HG02870 (cell line): ENCODE measurements around the gene TANC1.
"Not testable (repeated sequence)": the region's sequence is repeated elsewhere in the genome, so short reads cannot be mapped to it uniquely, and the experiment has no call there.

Source experiments
- ATAC-seq: cut with Tn5 transposase; IDR thresholded peaks from one replicate; pipeline ENCODE4 v1.9.1; 2021; ENCODE audit warnings: mild to moderate bottlenecking, moderate library complexity; ENCODE audit not compliant: unreplicated experiment

The TANC1 gene

DNA sequence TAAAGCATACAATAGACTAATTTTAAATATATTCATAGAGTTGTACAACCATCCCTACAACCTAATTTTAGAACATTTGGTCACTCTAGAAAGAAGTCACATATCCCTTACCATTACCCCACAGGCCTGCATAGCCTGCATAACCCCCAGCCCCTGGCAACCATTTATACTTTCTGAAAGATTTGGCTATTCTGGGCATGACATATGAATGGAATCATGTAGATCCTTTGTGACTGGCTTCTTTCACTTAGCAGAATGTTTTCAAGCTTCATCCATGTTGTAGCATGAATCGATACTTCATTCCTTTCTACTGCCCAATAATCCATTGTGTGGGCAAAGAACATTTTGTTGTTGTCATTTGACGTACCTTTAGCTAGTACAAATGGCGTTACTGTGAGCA lies 166.5 kb downstream of the TANC1 start:
- no peak for ATAC-seq

DNA sequence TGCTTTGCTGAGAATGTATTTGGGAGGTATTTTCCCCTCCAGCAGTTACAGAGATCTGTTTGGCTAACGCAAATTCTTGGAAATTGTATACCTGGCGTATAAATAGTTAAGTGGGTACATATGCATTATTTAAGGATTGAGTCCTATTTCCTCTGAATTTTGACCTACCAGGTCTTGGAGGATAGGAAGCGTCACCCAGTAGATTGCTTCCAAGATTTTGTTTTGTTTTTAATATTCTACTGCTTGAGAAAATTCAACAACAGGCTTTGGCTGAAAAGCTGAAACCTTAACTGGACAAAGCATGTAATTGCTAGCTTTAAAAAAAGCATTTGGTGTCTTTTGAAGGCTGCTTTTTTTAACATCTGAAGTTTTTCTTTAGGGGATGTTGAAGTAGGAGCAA lies 168.0 kb downstream of the TANC1 start:
- ATAC-seq, result no peak

DNA sequence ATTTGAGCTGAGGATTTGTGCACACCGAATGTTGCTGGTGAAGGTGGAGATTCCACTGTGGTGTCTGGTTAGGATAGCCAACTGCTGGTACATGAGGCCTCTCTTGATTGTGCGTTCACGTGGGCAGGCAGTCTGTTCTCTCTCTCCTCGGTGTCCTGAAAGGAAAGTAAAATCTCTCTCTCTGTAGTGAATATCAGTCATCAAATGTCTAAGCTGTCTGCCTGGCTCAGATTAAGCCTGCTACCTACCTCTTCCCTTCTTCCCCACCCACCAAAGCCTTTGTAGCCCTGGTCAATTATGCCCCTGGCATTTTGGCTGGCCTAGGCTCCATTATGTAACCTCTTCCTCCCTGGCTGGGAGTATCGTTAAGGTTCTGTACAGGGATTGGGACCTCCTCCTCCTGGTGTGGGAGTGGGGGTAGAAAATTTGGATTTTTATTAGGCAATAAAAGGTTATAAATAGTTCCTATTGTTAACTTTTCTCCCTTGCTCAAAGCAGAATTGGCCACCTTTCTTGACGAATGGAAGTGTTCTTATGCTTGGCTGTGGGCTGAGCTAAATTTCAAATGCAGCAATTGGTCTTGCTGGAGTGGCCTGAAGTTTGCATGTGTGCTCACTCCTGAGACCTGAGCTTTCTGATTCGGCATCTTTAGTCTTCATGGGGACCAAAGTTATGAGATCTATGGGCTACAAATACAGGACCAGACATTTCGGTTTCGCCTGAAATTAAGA lies 169.2 kb downstream of the TANC1 start:
- ATAC-seq, result no peak

DNA sequence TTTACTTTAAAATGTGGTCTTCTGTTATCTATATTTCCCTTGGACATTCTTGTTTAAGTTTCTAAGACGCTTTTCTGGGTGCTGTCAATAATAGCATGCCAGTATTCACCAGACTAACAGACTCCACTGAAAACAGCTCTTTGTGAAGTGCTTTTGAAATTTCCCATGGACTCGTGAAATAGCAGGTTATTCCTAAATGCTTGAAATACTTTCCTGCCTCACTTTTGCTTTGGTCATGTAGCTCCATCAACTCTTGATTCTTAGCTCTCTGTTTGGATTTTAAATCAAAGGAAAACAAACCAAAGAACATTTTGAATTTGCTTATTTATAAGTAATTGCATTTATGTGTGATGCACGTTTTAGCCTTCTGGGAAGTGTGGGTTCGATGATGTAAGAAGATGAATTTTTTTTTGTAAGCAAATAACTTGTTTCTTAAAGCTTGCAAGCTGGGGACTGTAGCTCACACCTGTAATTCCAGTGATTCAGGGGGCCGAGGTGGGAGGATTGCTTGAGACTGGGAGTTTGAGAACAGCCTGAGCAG lies 170.3 kb downstream of the TANC1 start:
- ATAC-seq, result no peak

DNA sequence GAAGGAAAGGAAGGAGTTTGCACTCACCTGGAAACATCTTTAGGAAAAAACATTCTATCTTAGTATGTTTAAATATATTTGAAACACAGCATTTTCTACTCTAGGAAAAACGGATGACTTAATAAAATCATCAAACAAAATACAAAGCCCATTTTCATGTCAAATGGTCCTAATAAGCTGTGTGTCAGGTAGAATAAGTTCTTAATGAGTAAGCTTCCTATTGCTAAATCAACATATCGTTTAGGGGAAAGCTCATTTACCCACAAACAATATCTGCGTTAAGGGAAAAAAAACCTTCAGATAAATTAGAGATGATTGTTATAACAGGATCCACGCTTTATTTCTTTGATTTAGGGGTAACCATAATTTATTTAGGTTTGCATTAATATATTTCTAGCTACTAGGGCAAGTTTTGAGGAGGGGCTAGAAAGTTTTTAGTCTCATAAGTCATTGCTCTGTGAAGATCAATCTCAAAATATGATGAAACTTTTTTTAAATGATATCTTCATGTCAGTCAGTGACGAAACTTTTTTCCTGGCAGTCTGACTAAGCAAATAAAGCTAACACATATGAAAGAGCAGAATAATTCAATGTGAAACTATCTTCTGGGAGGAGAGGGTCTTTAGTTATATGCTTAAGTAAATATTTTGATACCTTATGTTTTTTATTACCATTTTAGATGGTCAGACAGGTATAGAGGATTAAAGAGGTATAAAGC lies 170.9 kb downstream of the TANC1 start:
- no peak for ATAC-seq

DNA sequence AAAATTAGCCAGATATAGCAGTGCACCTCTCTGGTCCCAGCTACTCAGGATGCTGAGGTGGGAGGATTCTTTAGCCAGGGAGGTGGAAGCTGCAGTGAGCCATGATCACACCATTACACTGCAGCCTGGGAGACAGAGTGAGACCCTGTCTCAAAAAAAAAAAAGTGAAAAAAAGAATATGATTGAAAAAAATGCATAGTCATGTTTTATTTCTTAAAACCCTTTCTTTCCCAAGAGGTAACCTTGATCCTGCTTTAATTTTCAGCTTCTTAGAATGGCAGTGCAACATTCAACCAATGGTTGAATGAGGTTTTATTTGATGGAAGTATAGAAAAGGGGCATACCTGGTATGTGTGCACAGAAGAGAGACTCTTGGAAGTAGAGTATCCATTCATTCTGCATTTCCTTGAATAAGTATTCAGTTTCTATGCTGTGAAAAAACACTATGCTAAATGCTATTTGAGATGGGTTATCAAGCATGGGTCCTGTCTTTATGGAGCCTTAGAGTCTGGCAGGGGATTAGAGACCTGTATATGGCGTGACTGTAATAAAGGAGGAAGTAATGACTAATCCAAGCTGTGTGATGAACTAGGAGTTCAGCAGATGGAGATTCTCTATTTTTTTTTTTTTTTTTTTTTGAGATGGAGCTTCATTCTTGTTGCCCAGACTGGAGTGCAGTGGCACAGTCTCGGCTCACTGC lies 171.8 kb downstream of the TANC1 start:
- ATAC-seq, result no peak

DNA sequence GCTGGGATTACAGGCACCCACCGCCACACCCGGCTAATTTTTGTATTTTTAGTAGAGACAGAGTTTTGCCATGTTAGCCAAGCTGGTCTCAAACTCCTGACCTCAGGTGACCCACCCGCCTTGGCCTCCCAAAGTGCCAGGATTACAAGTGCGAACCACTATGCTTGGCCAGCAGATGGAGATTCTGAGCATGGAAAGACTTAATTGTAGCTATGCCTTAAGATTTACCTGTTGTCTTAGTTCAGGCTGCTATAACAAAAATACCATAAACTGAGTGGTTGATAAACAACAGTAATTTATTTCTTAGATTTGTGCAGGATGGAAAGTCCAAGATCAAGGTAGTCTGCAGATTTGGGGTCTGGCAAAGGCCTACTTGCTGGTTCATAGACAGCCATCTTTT lies 172.4 kb downstream of the TANC1 start:
- not testable (repeated sequence) for ATAC-seq

DNA sequence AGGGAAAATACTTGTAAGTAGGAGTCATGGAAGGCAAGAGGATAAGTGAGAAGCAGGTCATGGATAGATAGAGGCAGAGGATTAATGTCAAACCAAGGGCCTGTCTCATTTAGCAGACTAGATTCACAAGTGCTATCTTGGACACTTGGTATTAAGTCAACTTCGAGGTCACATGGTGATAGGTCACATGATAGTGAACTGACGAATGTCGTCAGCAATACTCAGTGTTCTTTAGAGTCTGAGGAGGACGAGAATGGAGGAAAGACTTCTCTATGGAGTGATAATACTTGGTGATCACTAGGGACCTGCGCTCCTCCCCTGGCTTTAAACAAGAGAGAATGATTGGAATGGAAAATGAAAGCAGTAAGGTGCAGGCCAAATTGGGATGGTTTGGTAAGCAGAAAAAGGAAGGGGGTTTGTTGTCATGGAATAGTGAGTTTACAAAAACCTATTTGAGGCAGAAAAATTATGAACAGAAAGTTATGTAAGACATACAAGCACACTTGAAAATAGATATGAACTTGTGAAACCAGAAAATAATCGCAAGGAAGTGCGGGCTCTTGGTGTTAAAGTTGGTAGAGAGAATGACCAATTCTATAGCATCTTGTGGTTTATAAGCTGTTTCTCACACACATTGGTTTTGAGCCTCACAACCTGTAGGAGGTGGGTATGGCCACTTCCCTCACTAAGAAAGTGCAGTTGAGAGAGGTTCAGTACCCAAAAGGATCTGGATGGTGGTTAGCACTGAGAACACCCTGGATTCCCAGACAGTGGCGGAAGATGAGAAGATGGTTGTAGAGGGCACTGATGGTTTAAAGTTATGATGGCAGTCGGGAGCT lies 176.6 kb downstream of the TANC1 start:
- ATAC-seq, result no peak

DNA sequence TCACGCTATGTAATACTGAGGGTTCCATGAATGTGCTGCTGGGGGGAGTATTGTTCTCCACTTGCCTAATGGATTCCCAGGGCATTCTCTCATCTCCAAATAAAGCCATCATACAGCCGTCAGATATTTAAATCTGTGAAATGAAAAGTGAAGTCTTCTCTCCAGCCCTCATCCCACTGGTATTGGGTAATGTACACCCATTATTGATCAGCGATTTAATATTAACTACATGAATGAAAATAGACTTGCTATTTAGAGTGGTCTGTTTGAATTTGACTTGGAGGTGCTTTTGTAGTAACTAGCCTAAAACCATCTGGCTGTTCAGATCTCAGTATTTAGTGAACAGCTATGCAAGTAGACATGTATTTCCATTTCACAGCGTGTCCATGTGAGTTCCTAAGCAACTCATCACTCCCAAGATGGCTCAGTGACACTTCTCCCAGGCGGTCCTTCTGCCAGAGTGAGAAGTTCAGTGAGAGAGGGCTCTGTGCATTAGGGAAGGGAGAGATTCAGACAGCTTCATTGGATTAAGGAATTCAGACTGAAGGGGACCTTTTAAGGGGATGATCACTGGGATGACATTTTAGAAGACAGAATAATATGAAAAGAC lies 177.4 kb downstream of the TANC1 start:
- no peak for ATAC-seq

DNA sequence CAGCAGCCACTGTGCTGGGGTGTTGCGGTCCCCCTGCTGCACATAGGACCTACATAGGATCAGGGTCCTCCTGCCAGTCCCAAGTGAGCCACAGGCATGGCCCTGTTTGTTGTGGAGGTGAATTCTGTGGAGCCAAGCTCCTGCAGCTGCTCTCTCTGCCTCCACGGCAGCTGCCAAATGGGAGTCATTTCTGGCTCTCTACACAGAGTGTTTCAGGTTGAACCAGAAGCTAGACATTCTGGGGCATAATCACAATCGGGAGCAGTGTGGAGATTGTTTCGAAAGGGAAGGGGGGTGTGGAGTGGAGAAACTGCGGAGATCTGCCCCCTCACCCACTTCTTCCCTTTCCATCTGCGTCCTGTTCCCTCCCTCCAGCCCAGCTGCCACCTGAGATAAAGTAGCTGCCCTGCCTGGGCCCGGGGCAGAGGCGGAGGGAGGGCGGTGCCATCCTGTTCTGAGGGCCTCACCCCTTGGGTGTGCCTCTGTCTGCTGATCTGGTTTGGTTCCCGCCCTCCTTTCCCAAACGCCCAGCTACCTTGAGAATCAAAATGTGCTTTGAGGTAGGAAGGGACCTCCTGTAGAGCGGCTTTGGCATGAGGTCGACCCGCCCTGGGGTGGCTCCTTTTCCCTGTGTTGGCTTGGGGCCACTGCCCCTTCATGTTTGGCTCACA lies 178.7 kb downstream of the TANC1 start:
- no peak for ATAC-seq

DNA sequence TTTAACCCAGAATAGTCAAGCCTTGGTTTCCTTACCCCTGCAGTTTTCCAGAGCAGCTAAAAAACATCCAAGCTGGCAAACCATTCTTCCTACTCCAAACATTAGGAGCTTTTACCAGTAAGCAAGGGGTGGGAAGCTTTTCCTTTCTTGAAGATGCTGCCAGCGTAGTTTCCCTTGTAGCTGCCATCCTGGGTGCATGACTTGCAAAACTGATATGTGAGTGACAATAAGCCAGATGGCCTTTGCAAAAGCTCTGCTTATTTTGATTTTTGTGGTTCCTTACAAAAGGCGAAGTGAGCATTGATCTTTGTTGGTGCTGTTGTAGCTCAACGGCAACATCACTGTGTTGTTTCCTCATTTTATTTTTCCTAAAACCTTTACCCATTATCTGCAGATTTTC lies 179.2 kb downstream of the TANC1 start:
- ATAC-seq, result no peak

DNA sequence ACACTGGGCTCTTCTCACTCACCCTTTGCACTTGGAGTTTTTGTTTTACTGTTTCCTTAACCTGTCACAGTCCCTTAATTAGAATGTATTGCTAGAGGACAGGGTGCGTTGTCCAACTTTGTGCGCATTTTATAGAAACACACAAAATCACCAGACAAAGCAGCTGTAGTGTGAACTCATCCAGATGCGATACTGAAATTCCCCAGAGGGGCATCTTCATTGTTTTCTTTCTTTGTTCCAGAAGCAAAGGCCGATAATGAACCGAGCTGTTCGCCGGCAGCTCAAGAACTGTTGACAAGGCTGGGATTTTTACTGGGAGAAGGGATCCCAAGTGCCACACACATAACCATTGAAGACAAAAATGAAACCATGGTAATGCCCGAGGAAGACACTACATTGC lies 180.5 kb downstream of the TANC1 start:
- no peak for ATAC-seq

DNA sequence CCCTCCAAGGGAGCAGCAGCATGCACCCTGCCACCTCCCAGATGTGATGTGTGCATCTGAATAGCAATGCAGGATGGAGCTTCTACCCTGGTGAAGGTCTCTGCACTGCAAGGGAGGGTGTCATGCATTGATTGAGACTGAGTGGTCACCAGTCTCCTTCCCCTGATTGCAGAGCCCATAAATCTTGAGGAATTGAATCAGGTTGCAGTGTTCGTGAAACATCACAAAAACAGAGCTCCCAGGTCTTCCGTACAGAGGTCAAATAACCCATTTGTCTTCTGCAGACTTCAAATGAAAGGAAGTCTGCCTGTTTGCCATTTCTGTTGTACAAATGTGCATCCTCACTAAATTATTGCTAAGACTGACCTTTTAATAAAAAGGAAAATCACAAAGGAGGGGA lies 181.3 kb downstream of the TANC1 start:
- ATAC-seq, result no peak

DNA sequence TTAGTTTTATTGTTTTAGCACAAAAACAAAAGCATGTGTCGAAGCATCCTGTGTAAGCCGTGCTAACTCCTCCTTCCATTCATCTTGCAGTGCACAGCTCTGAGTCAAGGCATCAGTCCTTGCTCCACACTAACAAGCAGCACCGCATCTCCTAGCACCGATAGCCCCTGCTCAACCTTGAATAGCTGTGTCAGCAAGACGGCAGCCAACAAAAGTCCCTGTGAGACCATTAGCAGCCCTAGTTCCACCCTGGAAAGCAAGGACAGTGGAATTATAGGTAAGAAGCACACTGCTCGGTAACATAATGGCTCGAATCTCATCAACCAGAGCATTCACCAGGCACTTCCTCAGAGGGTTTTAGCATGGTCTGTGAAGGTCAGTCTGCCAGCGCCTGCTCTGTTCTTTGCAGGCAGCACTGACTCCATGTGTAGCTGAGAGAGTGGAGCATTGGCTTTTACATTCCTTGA lies 181.9 kb downstream of the TANC1 start:
- ATAC-seq, result no peak

DNA sequence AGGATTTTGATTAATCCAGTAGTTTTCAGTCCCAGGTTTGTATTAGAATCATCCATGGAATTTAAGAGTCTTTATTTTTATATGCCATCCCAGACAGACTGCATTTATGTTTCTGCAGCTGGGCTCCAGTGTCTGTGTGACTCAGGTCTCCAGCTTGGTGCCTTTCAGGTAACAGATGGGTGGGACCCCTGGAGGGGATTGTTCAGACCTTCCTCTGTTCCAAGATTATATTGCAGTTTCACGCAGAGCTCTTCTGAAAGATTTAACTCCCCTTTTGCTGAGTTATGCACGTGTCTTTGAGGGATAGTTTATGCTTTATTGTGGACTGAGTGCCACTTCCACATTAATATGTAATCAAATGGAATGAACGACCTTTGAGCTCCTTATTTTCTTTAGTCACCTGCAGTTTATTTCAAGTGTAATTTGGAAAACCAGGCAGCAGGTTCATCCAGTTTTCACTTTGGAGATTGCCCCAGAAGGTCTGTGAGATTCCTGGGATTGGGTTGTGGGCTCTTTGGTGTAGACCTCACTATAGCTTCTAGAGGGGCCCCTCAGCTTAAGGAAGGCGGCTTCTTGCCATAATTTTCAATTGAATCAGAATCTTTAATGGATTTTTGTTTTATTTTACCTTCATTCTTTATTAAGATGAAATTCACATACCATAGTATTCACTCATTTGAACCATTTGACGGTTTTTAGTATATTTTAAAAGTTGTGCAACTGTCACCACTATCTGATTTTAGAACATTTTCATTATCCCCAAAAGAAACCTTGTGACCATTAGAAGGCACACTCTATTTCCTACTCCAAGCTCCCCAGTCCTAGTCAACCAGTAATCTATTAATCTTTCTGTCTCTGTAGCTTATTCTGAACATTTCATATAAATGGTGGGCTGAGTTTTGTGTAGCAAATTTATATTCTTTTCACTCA lies 183.0 kb downstream of the TANC1 start:
- ATAC-seq, result no peak

DNA sequence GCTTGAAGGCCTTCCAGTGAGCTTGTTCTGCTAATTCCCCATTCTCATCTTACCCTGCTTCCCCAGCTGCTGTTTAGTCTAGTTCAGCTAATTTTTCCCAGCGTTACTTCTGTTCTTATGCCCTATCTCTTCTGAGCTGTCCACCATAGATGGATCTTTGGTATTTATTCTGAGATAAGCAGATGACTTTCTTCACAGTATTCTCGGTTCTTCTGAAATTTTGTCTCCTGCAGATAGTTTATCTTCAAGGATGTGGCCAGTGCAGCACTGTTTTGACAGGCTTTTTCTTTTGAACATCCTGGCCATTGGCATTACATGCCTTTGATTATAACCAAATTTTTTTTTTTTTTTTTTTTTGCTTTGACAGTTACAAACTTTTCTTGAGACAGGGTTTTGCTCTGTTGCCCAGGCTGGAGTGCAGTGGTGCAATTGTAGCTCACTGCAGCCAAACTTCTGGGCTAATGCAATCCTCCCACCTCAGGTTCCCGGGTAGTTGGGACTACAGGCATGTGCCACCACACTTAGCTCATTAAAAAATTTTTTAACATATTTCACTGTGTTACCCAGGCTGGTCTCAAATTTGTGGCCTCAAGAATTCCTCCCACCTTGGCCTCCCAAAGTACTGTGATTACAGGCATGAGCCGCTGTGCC lies 183.8 kb downstream of the TANC1 start:
- no peak for ATAC-seq

DNA sequence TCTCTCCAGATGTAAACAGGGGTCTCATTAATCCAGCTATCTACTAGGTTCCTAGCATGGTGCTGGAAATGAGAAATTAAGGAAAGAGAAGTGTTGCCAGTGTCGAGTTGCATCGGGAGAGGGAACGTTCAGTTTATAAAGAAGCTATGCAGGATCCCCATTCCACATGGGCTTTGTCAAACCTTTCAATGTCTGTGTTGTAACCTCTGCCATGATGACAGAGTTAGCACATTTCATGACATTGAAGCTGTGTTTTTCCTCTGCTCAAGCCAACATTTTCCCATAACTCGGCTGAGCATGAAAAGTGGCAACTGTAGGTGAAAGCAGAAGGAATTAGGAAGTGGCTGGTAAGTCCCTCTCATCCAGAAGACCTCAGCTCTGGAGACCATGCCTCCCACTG lies 184.6 kb downstream of the TANC1 start:
- ATAC-seq, result no peak

DNA sequence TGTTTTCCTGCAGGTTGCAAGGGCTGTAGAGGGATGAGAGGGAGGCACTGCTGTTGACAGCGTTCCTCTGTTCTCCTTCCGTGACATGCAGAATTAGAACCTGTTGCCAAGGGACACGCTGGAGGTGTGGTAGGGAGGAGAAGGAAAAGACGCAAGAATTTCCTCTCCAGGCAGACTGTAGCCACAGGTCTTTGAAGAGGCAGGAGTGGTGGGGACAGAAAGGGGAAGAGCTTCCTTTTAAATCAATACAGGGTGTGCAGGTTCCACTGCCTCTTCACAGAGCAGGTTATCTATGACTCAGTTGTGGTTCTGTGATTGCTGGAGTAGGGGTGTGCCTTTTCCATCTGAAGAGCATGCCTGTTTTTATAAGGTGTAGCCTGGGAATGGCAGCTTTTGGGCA lies 185.0 kb downstream of the TANC1 start:
- no peak for ATAC-seq
